ENCODE results near the gene NCOA7.

Gene NCOA7

GRCh38 chr6:125792680-125793079 is 1.9 kb downstream of the NCOA7 start:
- H3K9ac ChIP-seq (ENCODE audit: low read length): peak overlapping the region; percentile 85
- TF ChIP-seq, protein P1, sequence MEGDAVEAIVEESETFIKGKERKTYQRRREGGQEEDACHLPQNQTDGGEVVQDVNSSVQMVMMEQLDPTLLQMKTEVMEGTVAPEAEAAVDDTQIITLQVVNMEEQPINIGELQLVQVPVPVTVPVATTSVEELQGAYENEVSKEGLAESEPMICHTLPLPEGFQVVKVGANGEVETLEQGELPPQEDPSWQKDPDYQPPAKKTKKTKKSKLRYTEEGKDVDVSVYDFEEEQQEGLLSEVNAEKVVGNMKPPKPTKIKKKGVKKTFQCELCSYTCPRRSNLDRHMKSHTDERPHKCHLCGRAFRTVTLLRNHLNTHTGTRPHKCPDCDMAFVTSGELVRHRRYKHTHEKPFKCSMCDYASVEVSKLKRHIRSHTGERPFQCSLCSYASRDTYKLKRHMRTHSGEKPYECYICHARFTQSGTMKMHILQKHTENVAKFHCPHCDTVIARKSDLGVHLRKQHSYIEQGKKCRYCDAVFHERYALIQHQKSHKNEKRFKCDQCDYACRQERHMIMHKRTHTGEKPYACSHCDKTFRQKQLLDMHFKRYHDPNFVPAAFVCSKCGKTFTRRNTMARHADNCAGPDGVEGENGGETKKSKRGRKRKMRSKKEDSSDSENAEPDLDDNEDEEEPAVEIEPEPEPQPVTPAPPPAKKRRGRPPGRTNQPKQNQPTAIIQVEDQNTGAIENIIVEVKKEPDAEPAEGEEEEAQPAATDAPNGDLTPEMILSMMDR (IDR thresholded peaks at IDR 0.05; ENCODE audit: low read depth, low read length): no peak
- no peak for TF ChIP-seq EZH2phosphoT487 (IDR thresholded peaks at IDR 0.05; ENCODE audit: low read depth)
- H3K4me1 ChIP-seq (ENCODE audit: low read length): peaks cover 63% of the 10 kb centered on the region
- peak overlapping the region; percentile 75 for H3K4me2 ChIP-seq (ENCODE audit: low read length)
- H2AFZ ChIP-seq (ENCODE audit: low read depth, low read length): no peak overlapping the region
- peaks cover 68% of the 10 kb centered on the region for H3K79me2 ChIP-seq (ENCODE audit: low read length)
- no peaks in the 10 kb centered on the region for H3K9me3 ChIP-seq (ENCODE audit: insufficient read depth, low read length)
- H4K20me1 ChIP-seq (ENCODE audit: insufficient read depth, low read length): peaks cover 6% of the 10 kb centered on the region; the same call in 1 of the 2 replicates
- H3K4me3 ChIP-seq (ENCODE audit: low read length): peak overlapping the region; percentile 96
- no peaks in the 10 kb centered on the region for H3K27me3 ChIP-seq (ENCODE audit: low read depth, low read length)
- no peak overlapping the region; the same call in 1 of the 2 replicates for H3K27ac ChIP-seq (ENCODE audit: low read length)
- H3K36me3 ChIP-seq (replicated peaks; ENCODE audit: low read depth, low read length): peaks cover 3% of the 10 kb centered on the region

DNA sequence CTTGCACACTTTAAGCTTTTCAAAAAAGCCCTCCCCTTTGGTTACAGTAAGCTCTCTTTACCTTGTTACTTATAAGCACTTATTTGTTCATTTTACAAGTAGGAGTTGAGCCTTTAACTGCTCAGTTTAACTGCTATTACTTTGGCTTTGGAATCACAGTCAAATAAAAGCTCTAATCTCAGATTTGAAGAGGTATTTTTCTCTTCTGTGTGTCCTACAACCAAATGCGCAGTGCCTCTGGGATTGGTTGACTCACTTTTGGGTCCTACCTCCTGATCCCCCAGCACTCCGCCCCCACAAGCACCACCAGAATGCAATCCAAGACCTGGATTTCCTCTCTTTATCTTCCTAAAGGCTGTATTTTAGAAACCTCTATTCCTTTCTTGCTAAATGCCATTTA is 2.5 kb downstream of the NCOA7 start:
- peaks cover 69% of the 10 kb centered on the region for H3K4me1 ChIP-seq (ENCODE audit: low read length)
- H3K27ac ChIP-seq (ENCODE audit: low read length): no peak overlapping the region

DNA sequence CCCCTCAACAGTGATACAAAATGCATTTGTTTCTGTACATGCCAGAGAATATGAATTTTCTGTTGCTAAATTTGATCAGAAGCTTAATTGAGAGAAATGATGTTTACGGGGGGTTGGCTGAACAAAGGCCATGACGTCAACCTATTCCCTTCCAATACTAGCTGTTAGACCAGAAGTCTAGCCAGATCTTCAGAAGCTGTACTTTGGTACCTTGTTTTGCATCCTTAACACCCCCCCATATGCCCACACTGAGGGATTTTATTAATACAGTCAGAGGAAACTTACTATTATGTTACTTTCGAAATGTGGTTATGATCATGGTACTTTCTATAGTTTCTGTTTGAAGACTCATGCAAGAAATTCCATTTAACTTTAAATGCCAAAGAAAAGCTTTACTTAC is 3.1 kb downstream of the NCOA7 start:
- TF ChIP-seq, protein P1 (IDR thresholded peaks at IDR 0.05; ENCODE audit: low read depth, low read length): no peak
- TF ChIP-seq EZH2phosphoT487 (IDR thresholded peaks at IDR 0.05; ENCODE audit: low read depth): no peak
- peaks cover 74% of the 10 kb centered on the region for H3K79me2 ChIP-seq (ENCODE audit: low read length)
- H3K4me1 ChIP-seq (ENCODE audit: low read length): peaks cover 72% of the 10 kb centered on the region
- no peak overlapping the region for H3K27ac ChIP-seq (ENCODE audit: low read length)
- H3K36me3 ChIP-seq (replicated peaks; ENCODE audit: low read depth, low read length): peaks cover 3% of the 10 kb centered on the region
- no peak overlapping the region for H2AFZ ChIP-seq (ENCODE audit: low read depth, low read length)
- peak overlapping the region; percentile 75 for H3K4me2 ChIP-seq (ENCODE audit: low read length)
- no peaks in the 10 kb centered on the region for H3K27me3 ChIP-seq (ENCODE audit: low read depth, low read length)
- H3K9ac ChIP-seq (ENCODE audit: low read length): no peak overlapping the region
- H3K9me3 ChIP-seq (ENCODE audit: insufficient read depth, low read length): no peaks in the 10 kb centered on the region
- 0 out of 2 replicates have a peak overlapping the region, but pooled peaks have one; percentile 13 for H3K4me3 ChIP-seq (ENCODE audit: low read length)
- peaks cover 6% of the 10 kb centered on the region; the same call in 1 of the 2 replicates for H4K20me1 ChIP-seq (ENCODE audit: insufficient read depth, low read length)

More for the DNA sequence above, 2.5 kb downstream of the NCOA7 start:
- Histone ChIP-seq H3K9ac (ENCODE audit: low read length) (no peak overlapping the region), H4K20me1 (ENCODE audit: insufficient read depth, low read length) (peaks cover 6% of the 10 kb centered on the region; the same call in 1 of the 2 replicates), H3K9me3 (ENCODE audit: insufficient read depth, low read length) (no peaks in the 10 kb centered on the region), H2AFZ (ENCODE audit: low read depth, low read length) (no peak overlapping the region), H3K79me2 (ENCODE audit: low read length) (peaks cover 74% of the 10 kb centered on the region), H3K27me3 (ENCODE audit: low read depth, low read length) (no peaks in the 10 kb centered on the region), H3K4me3 (ENCODE audit: low read length) (0 out of 2 replicates have a peak overlapping the region, but pooled peaks have one; percentile 13), H3K4me2 (ENCODE audit: low read length) (peak overlapping the region; percentile 75), H3K36me3 (replicated peaks; ENCODE audit: low read depth, low read length) (peaks cover 3% of the 10 kb centered on the region)
- TF ChIP-seq, protein P1 (IDR thresholded peaks at IDR 0.05; ENCODE audit: low read depth, low read length): no peak
- no peak for TF ChIP-seq EZH2phosphoT487 (IDR thresholded peaks at IDR 0.05; ENCODE audit: low read depth)

DNA sequence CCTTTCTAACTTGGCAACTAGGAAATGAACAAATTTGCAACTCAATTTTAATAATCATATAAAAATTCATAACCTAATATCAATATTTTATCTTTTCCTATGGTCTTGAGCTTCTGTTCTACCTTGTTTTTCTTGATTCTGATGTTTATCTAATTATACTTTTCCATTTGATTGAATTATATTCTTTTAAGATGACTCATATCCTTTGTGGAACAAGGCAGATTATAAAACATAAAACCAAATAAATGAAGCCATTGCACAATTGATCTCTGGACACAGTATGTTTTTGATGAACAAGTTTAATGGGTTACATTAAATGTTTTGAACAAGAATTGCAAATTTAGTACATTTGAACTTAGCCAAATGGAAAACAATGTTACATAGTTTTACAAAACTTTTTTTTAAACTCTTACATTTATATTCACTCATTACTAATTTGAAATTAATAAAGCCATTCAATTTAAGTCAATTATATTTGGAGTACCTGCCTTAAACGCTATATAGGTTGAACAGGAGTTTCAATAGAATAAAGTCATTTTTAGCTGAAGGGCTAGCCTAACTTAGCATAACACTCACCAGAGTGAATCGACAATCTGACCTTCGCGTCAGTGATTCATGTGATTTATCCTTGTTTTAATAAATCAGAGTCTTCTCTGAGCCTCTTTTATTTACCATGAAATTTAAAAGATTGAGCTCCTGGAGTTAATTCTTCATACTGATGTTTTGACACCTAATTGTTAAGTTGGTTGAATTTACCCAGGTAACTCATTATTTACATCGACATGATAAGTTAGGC is 3.8 kb downstream of the NCOA7 start:
- Histone ChIP-seq H3K36me3 (replicated peaks; ENCODE audit: low read depth, low read length) (peaks cover 3% of the 10 kb centered on the region), H3K27ac (ENCODE audit: low read length) (no peak overlapping the region), H3K4me1 (ENCODE audit: low read length) (peaks cover 77% of the 10 kb centered on the region), H3K27me3 (ENCODE audit: low read depth, low read length) (no peaks in the 10 kb centered on the region), H3K4me3 (ENCODE audit: low read length) (no peak overlapping the region), H3K79me2 (ENCODE audit: low read length) (peaks cover 75% of the 10 kb centered on the region), H3K4me2 (ENCODE audit: low read length) (peak overlapping the region; percentile 75), H3K9ac (ENCODE audit: low read length) (no peak overlapping the region), H3K9me3 (ENCODE audit: insufficient read depth, low read length) (no peaks in the 10 kb centered on the region), H2AFZ (ENCODE audit: low read depth, low read length) (no peak overlapping the region), H4K20me1 (ENCODE audit: insufficient read depth, low read length) (peaks cover 6% of the 10 kb centered on the region; the same call in 1 of the 2 replicates)
- TF ChIP-seq EZH2phosphoT487 (IDR thresholded peaks at IDR 0.05; ENCODE audit: low read depth): no peak
- TF ChIP-seq, protein P1 (IDR thresholded peaks at IDR 0.05; ENCODE audit: low read depth, low read length): no peak

Data from OCI-LY3 (cell line).